PC-9 (cell line): ENCODE results near the gene SH3RF3. TPM values are rescaled to one million over a fixed set of nuclear protein-coding genes. Genes with fewer than 3 reads are reported as not detected.

Experiments used
- BruUV-seq: library from RNA; stranded (reverse); fragments of 400-500 nt; replicated peaks from 2 replicates; lab custom pipeline; 2021; lab: Mats Ljungman, UMichigan
- CTCF ChIA-PET: fragments of 300-600 bp; sonication (Branson Sonifier 250); formaldehyde crosslinking; loops from one replicate; lab custom pipeline; 2022; ENCODE audit warnings: antibody characterized with exemption; lab: Charles Lee
- POLR2A ChIA-PET: fragments of 300-600 bp; sonication (Branson Sonifier 250); formaldehyde crosslinking; loops from one replicate; lab custom pipeline; 2022; ENCODE audit warnings: antibody characterized with exemption; ENCODE audit not compliant: unreplicated experiment; lab: Charles Lee
- DNase-seq, 2 experiments: peaks; one replicate each; pipeline versions ENCODE4 v3.0.0 to v3.0.0-alpha.2; 2015 to 2022; ENCODE audit warnings: mixed read lengths in 1 of 2
- H2AFZ ChIP-seq: fragments of 200-600 bp; sonication (generic); 2 replicates; pipeline ENCODE4 v1.8.1; 2017; ENCODE audit warnings: antibody characterized with exemption
- H3F3A ChIP-seq: fragments of 200-600 bp; sonication (generic); 2 replicates; pipeline ENCODE4 v1.8.1; 2017; ENCODE audit warnings: antibody characterized with exemption, mild to moderate bottlenecking, low read depth; ENCODE audit not compliant: insufficient read depth
- H3K27ac ChIP-seq: fragments of 200-600 bp; sonication (generic); 2 replicates; pipeline ENCODE4 v1.6.1; 2016; ENCODE audit warnings: mixed run types
- H3K27me3 ChIP-seq: fragments of 200-600 bp; sonication (generic); 2 replicates; pipeline ENCODE4 v1.6.1; 2016; ENCODE audit warnings: low read depth, mixed run types; ENCODE audit not compliant: insufficient read depth
- H3K36me3 ChIP-seq: fragments of 200-600 bp; sonication (generic); 2 replicates; pipeline ENCODE4 v1.6.1; 2016; ENCODE audit warnings: low read depth, mixed run types
- H3K4me1 ChIP-seq: fragments of 200-600 bp; sonication (generic); replicated peaks from 2 replicates; pipeline ENCODE4 v1.6.1; 2016; ENCODE audit warnings: mixed run types; ENCODE audit not compliant: insufficient read depth
- H3K4me2 ChIP-seq: fragments of 200-600 bp; sonication (generic); 2 replicates; pipeline ENCODE4 v1.6.1; 2017; ENCODE audit warnings: mixed run types
- H3K4me3 ChIP-seq: fragments of 200-600 bp; sonication (generic); 2 replicates; pipeline ENCODE4 v1.6.1; 2016; ENCODE audit warnings: mixed run types
- H3K79me2 ChIP-seq: fragments of 200-600 bp; sonication (generic); 2 replicates; pipeline ENCODE4 v1.6.1; 2017; ENCODE audit warnings: low read depth, mixed run types
- H3K9me2 ChIP-seq: fragments of 200-600 bp; sonication (generic); 2 replicates; pipeline ENCODE4 v1.8.1; 2017; ENCODE audit warnings: mild to moderate bottlenecking; ENCODE audit not compliant: insufficient read depth
- H3K9me3 ChIP-seq: fragments of 200-600 bp; sonication (generic); 2 replicates; pipeline ENCODE4 v1.8.1; 2016; ENCODE audit warnings: low read depth; ENCODE audit not compliant: insufficient read depth
- H4K20me1 ChIP-seq: fragments of 200-600 bp; sonication (generic); 2 replicates; pipeline ENCODE4 v1.8.1; 2017; ENCODE audit not compliant: insufficient read depth
- CTCF ChIP-seq: fragments of 200-600 bp; sonication (generic); conservative IDR thresholded peaks from 2 replicates; pipeline ENCODE4 v1.6.1; 2017; ENCODE audit warnings: mixed run types, antibody characterized with exemption, mild to moderate bottlenecking, moderate library complexity
- EZH2 ChIP-seq: fragments of 200-600 bp; sonication (generic); IDR thresholded peaks from 2 replicates; pipeline ENCODE4 v1.8.0; 2017; ENCODE audit warnings: antibody characterized with exemption, low read depth
- intact Hi-C: fragments of 100-400 bp; cut with micrococcal nuclease; formaldehyde crosslinking; loops from one replicate; pipeline ENCODE4 v1.10.0; 2022; ENCODE audit not compliant: unreplicated experiment
- total RNA-seq: library from RNA; stranded (reverse); gene quantifications from 2 replicates; pipeline ENCODE4 v1.2.3, GENCODE V29; 2021

Gene SH3RF3
- total RNA-seq, 1 experiment from 2014 or later, result 6.1 TPM

- DNase-seq, result no peak
- no peaks in the 10 kb centered on the region for H3K9me3 ChIP-seq
- peaks cover 23% of the 10 kb centered on the region for H3K4me1 ChIP-seq
- no peak for TF ChIP-seq CTCF
- H3K4me2 ChIP-seq, result no peak overlapping the region
- peaks cover 4% of the 10 kb centered on the region; the same call in 1 of the 2 replicates for H3K79me2 ChIP-seq
- no peaks in the 10 kb centered on the region for H3K27me3 ChIP-seq
- H4K20me1 ChIP-seq, result 0 out of 2 replicates have a peak, but pooled peaks cover 5% of the 10 kb centered on the region
- no peaks in the 10 kb centered on the region for H3K9me2 ChIP-seq
- H3K27ac ChIP-seq, result no peak overlapping the region
- H3K4me3 ChIP-seq, result no peak overlapping the region
- ChIA-PET CTCF (no interaction called here), POLR2A (no interaction called here)
- no peaks in the 10 kb centered on the region for H3K36me3 ChIP-seq
- H3F3A ChIP-seq, result peaks cover 17% of the 10 kb centered on the region
- intact Hi-C loops, result loop anchor here (5.0 kb wide), 1 partner anchor 218 kb away; the partner anchor contains the start of gene SH3RF3
- H2AFZ ChIP-seq, result no peak overlapping the region
- BruUV-seq, result no TSS peak
These were observed 216.1 kb downstream of the SH3RF3 start for GRCh38 chr2:109345091-109345490.

GRCh38 chr2:109345653-109346480 lies 216.9 kb downstream of the SH3RF3 start:
- Histone ChIP-seq H3K4me3 (no peak overlapping the region), H3F3A (peaks cover 15% of the 10 kb centered on the region), H3K4me1 (peaks cover 16% of the 10 kb centered on the region), H3K36me3 (no peaks in the 10 kb centered on the region), H3K79me2 (peaks cover 4% of the 10 kb centered on the region; the same call in 1 of the 2 replicates), H3K27me3 (no peaks in the 10 kb centered on the region), H3K27ac (no peak overlapping the region), H3K9me2 (no peaks in the 10 kb centered on the region), H3K9me3 (no peaks in the 10 kb centered on the region), H4K20me1 (0 out of 2 replicates have a peak, but pooled peaks cover 8% of the 10 kb centered on the region), H2AFZ (no peak overlapping the region), H3K4me2 (no peak overlapping the region)
- ChIA-PET POLR2A (no interaction called here), CTCF (no interaction called here)
- no TSS peak for BruUV-seq
- TF ChIP-seq CTCF (no peak), EZH2 (no peak)
- intact Hi-C loops, result loop anchor here (5.0 kb wide), 1 partner anchor 219 kb away; the partner anchor contains the start of gene SH3RF3
- DNase-seq, result peak in 1 of 2 experiments; percentile 14

- H3K27me3 ChIP-seq, result no peaks in the 10 kb centered on the region
- no peak overlapping the region for H2AFZ ChIP-seq
- intact Hi-C loops, result loop anchor here (5.0 kb wide), 1 partner anchor 219 kb away; the partner anchor contains the start of gene SH3RF3
- H3K4me1 ChIP-seq, result peaks cover 15% of the 10 kb centered on the region
- ChIA-PET CTCF (no interaction called here), POLR2A (no interaction called here)
- no peak overlapping the region for H3K4me3 ChIP-seq
- H3F3A ChIP-seq, result peaks cover 9% of the 10 kb centered on the region
- no peak for DNase-seq
- H3K79me2 ChIP-seq, result peaks cover 4% of the 10 kb centered on the region; the same call in 1 of the 2 replicates
- no peak overlapping the region for H3K4me2 ChIP-seq
- TF ChIP-seq EZH2 (no peak), CTCF (no peak)
- no peak overlapping the region for H3K27ac ChIP-seq
- no peaks in the 10 kb centered on the region for H3K36me3 ChIP-seq
- H3K9me2 ChIP-seq, result no peaks in the 10 kb centered on the region
- no TSS peak for BruUV-seq
- no peaks in the 10 kb centered on the region for H3K9me3 ChIP-seq
- 0 out of 2 replicates have a peak, but pooled peaks cover 8% of the 10 kb centered on the region for H4K20me1 ChIP-seq
These were observed 217.7 kb downstream of the SH3RF3 start for GRCh38 chr2:109346601-109347228.
